Endothelial cell of umbilical vein (primary cell): ENCODE data around the gene OAF. TPM values are rescaled to one million over a fixed set of nuclear protein-coding genes. Genes with fewer than 3 reads are reported as not detected.

Experiments used
- BruUV-seq: library from RNA; stranded (reverse); fragments of 400-500 nt; replicated peaks from 2 replicates; lab custom pipeline; 2021; lab: Mats Ljungman, UMichigan
- CTCF ChIA-PET: fragments of 300-600, 350-600 bp; sonication (Branson Sonifier 250); formaldehyde crosslinking; loops from one replicate; lab custom pipeline; 2021; ENCODE audit warnings: antibody characterized with exemption, inconsistent platforms; lab: Charles Lee
- POLR2A ChIA-PET: fragments of 300-600, 350-600 bp; sonication (Branson Sonifier 250); formaldehyde crosslinking; loops from one replicate; lab custom pipeline; 2021; ENCODE audit warnings: antibody characterized with exemption, inconsistent platforms; lab: Charles Lee
- DNase-seq: peaks from one replicate; pipeline ENCODE4 v3.0.0-alpha.2; 2011; ENCODE audit warnings: low read depth, low spot score
- FAIRE-seq: peaks from 2 replicates; lab custom pipeline; 2011; peaks lifted over from hg19 to GRCh38; lab: Jason Lieb, UNC
- H2AFZ ChIP-seq: 2 replicates; pipeline ENCODE4 v1.6.0; 2012; ENCODE audit warnings: low read depth, low read length, control low read depth, inconsistent platforms
- H3K27ac ChIP-seq: 2 replicates; pipeline ENCODE4 v1.5.1; 2011; ENCODE audit warnings: low read depth, mild to moderate bottlenecking, control low read depth, low read length, moderate library complexity; ENCODE audit not compliant: insufficient read depth
- H3K27me3 ChIP-seq, 2 experiments: 2 replicates each; pipeline versions ENCODE4 v1.6.0 to v1.6.1; 2011; ENCODE audit warnings: low read length in 2 of 2, mixed read lengths in 1 of 2; ENCODE audit not compliant: control insufficient read depth in 2 of 2, insufficient read depth in 2 of 2
- H3K36me3 ChIP-seq, 2 experiments: 2 replicates in 1 of 2; 3 replicates in 1 of 2; pipeline ENCODE4 v1.5.1; 2011; ENCODE audit warnings: low read length in 2 of 2, mild to moderate bottlenecking in 1 of 2, moderate library complexity in 1 of 2; ENCODE audit not compliant: control insufficient read depth in 2 of 2, insufficient read depth in 2 of 2; ENCODE audit errors: extremely low read depth in 1 of 2
- H3K4me1 ChIP-seq: 3 replicates; pipeline ENCODE4 v1.5.1; 2011; ENCODE audit warnings: mild to moderate bottlenecking, low read length; ENCODE audit not compliant: control insufficient read depth, insufficient read depth; ENCODE audit errors: extremely low read depth
- H3K4me2 ChIP-seq: 2 replicates; pipeline ENCODE4 v1.6.1; 2011; ENCODE audit warnings: low read length, control low read depth, mixed read lengths; ENCODE audit not compliant: insufficient read depth
- H3K4me3 ChIP-seq, 3 experiments: fragments of 200-600 bp in 1 of 3; sonication (generic), shearing (Covaris generic) in 1 of 3; replicated peaks in 1 of 3; 2 replicates each; pipeline ENCODE4 v1.5.1; 2011 to 2016; ENCODE audit warnings: control low read depth in 3 of 3, low read length in 3 of 3, mild to moderate bottlenecking in 2 of 3, inconsistent platforms in 1 of 3, low read depth in 1 of 3, moderate library complexity in 1 of 3; ENCODE audit not compliant: insufficient read depth in 1 of 3
- H3K79me2 ChIP-seq: 2 replicates; pipeline ENCODE4 v1.6.0; 2012; ENCODE audit warnings: low read length, inconsistent platforms; ENCODE audit not compliant: control insufficient read depth, insufficient read depth
- H3K9ac ChIP-seq: replicated peaks from 2 replicates; pipeline ENCODE3; 2011; ENCODE audit warnings: low read length, control low read depth; ENCODE audit not compliant: insufficient read depth; ENCODE audit errors: extremely low read depth
- H3K9me1 ChIP-seq: replicated peaks from 3 replicates; pipeline ENCODE4 v1.6.0; 2011; ENCODE audit warnings: mild to moderate bottlenecking, low read length; ENCODE audit not compliant: control insufficient read depth, insufficient read depth; ENCODE audit errors: extremely low read depth
- H3K9me3 ChIP-seq: replicated peaks from 2 replicates; pipeline ENCODE4 v1.5.1; 2012; ENCODE audit warnings: low read length, inconsistent platforms; ENCODE audit not compliant: control insufficient read depth, insufficient read depth
- H4K20me1 ChIP-seq: replicated peaks from 2 replicates; pipeline ENCODE3; 2011; ENCODE audit warnings: mild to moderate bottlenecking, low read length; ENCODE audit not compliant: control insufficient read depth, insufficient read depth; ENCODE audit errors: extremely low read depth
- GATA2 ChIP-seq: IDR thresholded peaks from 2 replicates; pipeline ENCODE4 v1.7.0; 2011; ENCODE audit warnings: low read depth, mild to moderate bottlenecking, moderate library complexity, mixed read lengths, low read length; ENCODE audit not compliant: insufficient read length, insufficient read depth
- dilution Hi-C: fragments of 300-500 bp; cut with MboI; formaldehyde crosslinking; loops from one replicate; pipeline ENCODE4 v1.15.0; 2019; ENCODE audit warnings: low sequenced_read_pairs; ENCODE audit not compliant: extremely low pct_ligation_motif_present
- intact Hi-C: fragments of 100-400 bp; cut with micrococcal nuclease; formaldehyde crosslinking; loops from one replicate; pipeline ENCODE4 v1.10.0; 2022
- polyA plus RNA-seq, 4 experiments: library from polyadenylated mRNA; depleted of rRNA in 3 of 4; stranded (reverse) in 3 of 4; unstranded in 1 of 4; fragments of >200 nt; gene quantifications; 2 replicates each; pipeline versions ENCODE4 v1.2.1 to v1.2.3, GENCODE V29; 2011 to 2012; ENCODE audit warnings: missing spikeins in 1 of 4
- total RNA-seq: library from RNA; stranded (reverse); gene quantifications from 2 replicates; pipeline ENCODE4 v1.2.3, GENCODE V29; 2021
- TF ChIP-seq, protein P1 (sequence below), 2 donors: IDR thresholded peaks; 1 replicate in 1 of 2; 2 replicates in 1 of 2; pipeline ENCODE4 v1.5.1; 2011; ENCODE audit warnings: low read length in 2 of 2, mild to moderate bottlenecking in 2 of 2, moderate library complexity in 2 of 2, control low read depth in 1 of 2, inconsistent platforms in 1 of 2, low read depth in 1 of 2; ENCODE audit not compliant: insufficient read depth in 1 of 2; ENCODE audit errors: extremely low read depth in 1 of 2

OAF gene
- total and polyA plus RNA-seq, 2 donors (not counting 3 experiments of a cell fraction or from before 2014, with no cell fraction given), result 32.1 to 33.8 TPM

DNA sequence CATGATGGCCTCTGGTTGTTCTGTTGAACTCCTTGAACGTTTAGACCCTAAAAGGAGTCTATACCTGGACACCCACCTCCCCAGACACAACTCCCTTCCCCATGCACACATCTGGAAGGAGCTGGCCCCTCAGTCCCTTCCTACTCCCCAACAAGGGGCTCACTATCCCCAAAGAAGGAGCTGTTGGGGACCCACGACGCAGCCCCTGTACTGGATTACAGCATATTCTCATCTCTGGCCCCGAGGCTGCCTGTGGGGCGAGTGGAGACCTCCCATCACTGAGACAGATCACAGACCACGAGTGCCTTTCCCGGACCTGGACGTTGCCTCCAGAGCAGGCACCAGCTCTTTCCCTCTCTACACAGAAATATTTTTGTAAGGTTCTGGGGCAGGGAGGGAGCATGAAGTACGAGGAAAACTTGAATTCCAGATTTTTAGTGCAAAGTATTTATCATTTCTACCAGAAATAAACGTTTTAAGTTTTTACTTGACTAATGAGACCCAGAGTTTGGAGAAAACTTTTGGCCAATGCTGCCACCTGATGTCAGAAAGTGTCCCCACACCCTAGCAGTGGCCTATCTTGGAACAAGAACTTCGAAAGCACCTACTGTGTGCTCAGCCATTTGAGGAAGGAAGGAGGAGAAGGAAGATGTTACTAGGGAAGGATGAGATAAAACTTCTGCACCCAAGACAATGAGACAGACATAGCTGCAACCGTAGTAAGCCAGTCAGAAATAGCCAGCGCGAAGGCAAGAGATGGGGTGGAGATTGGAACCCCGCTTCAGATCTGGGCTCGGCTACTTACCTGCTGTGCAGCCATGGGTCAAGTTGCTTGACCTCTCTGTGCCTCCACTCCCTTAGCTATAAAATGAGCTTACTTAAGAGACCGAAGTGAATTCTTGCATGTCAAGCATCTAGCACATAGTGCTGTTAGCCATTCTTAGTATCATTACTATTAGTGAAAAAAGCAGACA is 18.9 kb downstream of the OAF start:
- Histone ChIP-seq H3K79me2 (no peaks in the 10 kb centered on the region), H3K36me3 (no peaks in the 10 kb centered on the region), H3K9me1 (no peaks in the 10 kb centered on the region), H4K20me1 (no peaks in the 10 kb centered on the region), H3K27me3 (peaks cover 1 to 7% of the 10 kb centered on the region in 2 experiments), H3K4me2 (no peak overlapping the region), H3K9ac (no peak overlapping the region), H3K4me1 (peaks cover 11% of the 10 kb centered on the region), H2AFZ (no peak overlapping the region), H3K27ac (no peak overlapping the region), H3K4me3 (no peak overlapping the region), H3K9me3 (no peaks in the 10 kb centered on the region)
- DNase-seq (peak; percentile 48), FAIRE-seq (no peak)
- TF ChIP-seq, protein P1, sequence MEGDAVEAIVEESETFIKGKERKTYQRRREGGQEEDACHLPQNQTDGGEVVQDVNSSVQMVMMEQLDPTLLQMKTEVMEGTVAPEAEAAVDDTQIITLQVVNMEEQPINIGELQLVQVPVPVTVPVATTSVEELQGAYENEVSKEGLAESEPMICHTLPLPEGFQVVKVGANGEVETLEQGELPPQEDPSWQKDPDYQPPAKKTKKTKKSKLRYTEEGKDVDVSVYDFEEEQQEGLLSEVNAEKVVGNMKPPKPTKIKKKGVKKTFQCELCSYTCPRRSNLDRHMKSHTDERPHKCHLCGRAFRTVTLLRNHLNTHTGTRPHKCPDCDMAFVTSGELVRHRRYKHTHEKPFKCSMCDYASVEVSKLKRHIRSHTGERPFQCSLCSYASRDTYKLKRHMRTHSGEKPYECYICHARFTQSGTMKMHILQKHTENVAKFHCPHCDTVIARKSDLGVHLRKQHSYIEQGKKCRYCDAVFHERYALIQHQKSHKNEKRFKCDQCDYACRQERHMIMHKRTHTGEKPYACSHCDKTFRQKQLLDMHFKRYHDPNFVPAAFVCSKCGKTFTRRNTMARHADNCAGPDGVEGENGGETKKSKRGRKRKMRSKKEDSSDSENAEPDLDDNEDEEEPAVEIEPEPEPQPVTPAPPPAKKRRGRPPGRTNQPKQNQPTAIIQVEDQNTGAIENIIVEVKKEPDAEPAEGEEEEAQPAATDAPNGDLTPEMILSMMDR (IDR thresholded peaks at IDR 0.05; ENCODE audit: extremely low read depth in 1 of 2, insufficient read depth in 1 of 2, low read depth in 1 of 2, low read length in 2 of 2), result peak; percentile 49 to 63
- TF ChIP-seq GATA2, result no peak
- no TSS peak for BruUV-seq
- CTCF ChIA-PET, result interaction anchor here (0.8 to 16.4 kb wide), 11 partner anchors 9 to 72 kb away, joined by 3 to 327 read pairs (median 7); partner anchors contain the start of gene OAF
- intact Hi-C loops (loop anchor here (1.0 kb wide), 1 partner anchor 57 kb away; no protein-coding TSS in a partner anchor), dilution Hi-C loops (no loop called here)
- POLR2A ChIA-PET, result interaction anchor here (1.3 kb wide), 1 partner anchor 57 kb away, joined by 3 read pairs; no protein-coding TSS in a partner anchor
